ENCODE results near the gene GRIK3.
"Not testable (repeated sequence)": the region's sequence is repeated elsewhere in the genome, so short reads cannot be mapped to it uniquely, and the experiment has no call there.

Gene GRIK3

DNA sequence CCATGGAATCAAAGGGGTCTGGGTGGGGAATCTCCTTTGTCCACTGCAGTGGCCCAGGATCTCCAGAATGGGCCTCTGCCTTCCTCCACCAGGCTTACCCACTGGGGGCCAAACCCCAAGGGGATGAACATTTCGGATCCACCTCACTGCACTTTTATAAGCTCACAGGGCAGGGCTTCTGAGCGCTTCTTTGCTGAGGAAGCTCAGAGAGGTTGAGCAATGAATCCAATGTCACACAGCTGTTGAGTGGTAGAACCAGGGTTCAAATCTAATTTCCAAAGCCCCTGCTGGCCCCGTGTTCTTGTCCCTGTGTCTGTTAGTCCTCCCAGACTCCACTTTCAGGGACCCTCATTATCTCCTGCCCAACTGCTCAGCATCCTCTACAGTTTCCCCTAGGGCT, 250.8 kb downstream of the GRIK3 start:
- no peak for DNase-seq (ENCODE audit: low read depth)

DNA sequence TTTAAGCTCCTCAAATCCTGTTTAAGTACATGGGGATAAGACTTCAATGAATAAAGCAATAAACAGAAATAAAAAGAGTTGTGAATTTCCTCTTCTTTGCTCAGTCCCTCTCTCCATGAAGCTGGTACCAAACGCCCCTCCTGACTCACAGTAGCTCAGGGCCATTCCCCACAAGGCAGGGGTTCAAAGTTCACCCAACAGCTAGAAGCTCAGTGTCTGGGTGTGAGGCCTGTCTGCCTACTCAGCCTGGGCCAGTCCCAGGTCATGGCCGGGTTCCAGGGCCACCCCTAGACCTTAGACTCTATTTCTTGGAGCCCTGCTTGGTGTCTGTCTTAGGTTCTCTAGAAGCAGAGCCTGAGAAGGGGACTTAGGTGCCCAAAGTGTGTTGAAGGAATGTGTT, 251.5 kb downstream of the GRIK3 start:
- no peak for DNase-seq (ENCODE audit: low read depth)

DNA sequence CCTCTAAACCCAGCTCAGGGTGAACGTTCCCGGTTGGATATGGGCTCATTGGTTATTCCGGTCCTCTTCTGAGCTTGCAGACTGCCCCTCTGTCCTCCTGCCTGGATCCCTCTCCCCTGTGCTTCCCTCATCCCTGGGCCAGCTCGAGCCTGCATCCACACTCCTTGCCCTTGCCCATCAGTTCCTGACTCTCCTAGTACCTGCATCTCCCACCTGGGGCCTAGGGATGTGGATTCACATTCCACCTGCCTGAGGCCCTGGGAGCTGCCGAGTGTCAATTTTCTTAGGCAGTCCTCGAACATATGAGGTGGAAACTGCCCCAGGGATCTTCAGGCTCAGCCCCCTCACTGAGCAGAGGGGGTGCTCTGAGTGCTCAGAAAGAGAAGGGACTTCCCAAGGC, 252.2 kb downstream of the GRIK3 start:
- no peak for DNase-seq (ENCODE audit: low read depth)

DNA sequence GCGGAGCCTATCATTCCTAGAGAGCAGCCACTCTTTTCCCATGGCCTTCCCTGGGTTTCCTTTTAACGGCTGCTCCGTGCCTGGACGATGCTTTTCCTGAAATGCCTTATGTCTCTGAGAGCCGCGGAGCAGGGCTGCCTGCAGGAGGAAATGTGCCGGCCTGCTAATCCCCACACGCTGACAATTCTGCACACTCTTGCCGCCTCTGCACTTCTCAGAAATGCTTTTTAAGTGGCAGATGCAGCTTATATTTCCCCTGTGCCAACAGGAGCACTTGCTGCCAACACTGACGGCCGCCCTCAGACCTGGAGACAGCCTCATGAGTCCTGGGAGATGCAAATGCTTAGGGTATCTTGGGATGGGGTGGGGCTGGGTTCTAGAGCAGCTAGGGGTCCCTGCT, 253.2 kb downstream of the GRIK3 start:
- DNase-seq (ENCODE audit: low read depth), result no peak

DNA sequence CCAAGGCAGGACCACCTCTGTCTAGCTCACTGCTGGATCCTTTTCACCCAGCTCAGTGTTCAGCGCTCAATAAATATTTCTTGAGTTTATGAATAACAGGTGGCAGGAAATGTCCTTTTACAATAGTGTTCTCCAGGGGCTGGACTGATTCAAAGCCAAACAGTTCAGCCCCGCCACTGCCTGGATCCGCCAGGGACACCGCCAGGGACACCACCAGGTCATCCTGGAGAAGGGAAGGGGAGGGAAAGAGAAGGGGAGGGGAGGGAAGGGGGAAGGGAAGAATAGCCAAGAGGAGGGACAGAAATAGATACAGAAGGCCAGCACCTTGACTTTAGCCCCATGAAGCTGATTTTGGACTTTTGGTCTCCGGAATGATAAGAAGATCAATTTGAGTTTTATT, 255.6 kb downstream of the GRIK3 start:
- no peak for DNase-seq (ENCODE audit: low read depth)

DNA sequence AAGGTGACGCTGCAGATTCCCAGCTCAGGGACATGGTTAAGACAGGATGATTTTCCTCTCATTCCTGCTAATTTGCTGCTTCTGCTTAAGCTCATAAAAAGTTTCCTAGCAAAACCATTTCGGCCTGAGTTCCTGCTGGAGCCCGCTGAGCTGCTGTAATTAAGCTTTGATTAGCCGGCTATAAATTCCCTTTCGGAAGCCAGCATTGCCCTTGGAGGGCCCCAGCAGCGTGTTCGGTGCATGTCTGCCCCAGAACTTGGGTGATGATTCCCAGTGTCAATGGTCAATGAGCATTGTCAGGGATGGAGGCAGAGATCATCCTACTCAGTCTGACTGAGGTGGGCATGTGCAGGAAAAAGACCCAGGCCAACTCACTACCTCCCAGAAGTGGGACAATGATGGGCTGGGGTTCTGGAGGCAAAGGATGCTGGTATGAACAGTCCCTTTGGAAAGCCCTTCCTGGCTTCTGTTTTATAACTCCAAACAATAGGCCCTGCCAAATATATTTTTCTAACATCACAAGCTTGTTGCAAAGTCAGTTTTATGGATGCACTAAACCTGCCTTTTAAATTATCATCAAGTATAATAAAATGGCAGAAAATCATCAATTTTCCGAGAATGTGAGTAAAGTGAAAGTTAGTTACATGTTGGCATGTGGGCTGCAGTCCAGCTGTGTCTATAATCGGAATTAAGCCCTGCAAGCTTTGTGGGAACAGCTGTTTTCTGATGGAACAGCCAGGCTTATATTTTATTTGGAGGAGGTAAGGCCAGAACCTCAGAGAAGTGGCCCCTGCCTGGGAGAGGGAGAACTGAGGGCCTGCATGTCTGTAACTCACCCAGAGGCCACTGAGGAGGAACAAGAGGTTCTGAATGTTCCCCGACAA, 257.1 kb downstream of the GRIK3 start:
- no peak for DNase-seq (ENCODE audit: low read depth)

DNA sequence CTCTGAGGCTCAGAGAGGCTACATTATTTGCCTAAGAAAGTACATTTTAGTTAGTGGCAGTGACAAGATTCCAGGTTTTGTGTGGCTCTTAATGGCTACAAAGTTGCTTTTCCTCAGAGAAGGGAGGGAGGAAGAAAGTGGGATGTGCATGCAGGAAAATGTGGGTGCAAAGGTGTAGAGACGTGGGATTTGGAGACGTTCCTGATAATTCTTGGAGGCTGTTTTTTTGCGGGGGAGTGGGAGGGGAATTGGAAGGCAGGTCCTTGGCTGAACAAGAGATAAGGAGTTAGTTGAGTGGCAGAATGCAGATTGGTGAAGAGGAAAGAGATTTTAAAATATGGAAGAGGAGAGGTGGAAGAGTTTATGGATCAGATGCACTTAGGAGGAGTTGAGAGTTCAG, 258.1 kb downstream of the GRIK3 start:
- no peak for DNase-seq (ENCODE audit: low read depth)

DNA sequence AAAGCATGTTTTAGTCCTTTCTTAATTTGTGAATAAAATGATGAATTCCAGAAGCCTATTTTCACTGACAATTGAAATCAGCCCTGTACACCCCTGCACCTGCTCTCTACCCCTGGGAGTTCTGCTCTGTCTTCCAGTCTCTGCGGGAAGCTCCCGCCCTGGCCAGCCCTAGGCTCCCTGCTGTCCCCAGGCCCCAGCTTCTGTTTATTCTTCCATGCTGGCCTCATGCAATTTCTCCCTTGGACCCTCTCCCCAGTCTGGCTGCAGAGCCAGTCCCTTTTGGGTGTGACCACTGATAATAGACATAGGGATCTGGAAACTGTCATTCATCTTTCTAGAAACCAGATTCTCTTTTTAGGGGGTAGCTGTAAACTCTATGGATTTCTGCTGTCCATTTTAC, 258.6 kb downstream of the GRIK3 start:
- no peak for DNase-seq (ENCODE audit: low read depth)

DNA sequence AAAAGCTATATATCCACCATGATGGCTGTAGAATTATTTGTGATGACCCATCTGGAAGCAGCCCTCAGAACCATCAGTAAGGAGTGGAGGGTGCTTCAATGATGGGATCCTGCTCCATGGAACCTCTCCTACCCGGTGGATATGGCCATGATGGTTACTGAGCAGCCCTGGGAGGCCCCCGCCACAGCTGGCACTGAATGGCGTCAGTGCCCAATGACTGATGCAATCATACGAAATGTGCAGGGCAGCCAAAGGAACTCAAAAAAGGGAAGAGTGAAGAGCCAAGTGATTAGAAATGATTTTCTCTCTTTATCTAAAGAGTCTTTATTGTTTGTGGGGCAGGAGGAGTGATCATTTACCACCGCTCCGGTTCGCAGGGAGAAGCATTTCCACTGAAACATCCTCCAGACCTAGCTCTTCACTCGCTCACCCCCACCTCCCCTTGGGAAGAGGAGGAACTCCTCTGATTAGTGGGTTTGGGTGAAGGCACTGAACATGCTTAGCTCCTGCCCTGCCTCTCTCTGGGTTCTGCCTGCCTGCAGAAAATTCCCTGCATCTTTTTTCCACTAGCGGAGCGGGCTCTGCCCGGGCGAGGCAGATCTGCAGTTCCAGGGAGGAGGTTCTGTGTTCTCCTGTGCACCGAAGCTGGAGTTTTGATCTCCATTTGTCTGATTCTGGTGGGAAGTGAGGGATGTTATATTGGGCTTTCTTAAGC, 260.3 kb downstream of the GRIK3 start:
- DNase-seq (ENCODE audit: low read depth), result no peak

DNA sequence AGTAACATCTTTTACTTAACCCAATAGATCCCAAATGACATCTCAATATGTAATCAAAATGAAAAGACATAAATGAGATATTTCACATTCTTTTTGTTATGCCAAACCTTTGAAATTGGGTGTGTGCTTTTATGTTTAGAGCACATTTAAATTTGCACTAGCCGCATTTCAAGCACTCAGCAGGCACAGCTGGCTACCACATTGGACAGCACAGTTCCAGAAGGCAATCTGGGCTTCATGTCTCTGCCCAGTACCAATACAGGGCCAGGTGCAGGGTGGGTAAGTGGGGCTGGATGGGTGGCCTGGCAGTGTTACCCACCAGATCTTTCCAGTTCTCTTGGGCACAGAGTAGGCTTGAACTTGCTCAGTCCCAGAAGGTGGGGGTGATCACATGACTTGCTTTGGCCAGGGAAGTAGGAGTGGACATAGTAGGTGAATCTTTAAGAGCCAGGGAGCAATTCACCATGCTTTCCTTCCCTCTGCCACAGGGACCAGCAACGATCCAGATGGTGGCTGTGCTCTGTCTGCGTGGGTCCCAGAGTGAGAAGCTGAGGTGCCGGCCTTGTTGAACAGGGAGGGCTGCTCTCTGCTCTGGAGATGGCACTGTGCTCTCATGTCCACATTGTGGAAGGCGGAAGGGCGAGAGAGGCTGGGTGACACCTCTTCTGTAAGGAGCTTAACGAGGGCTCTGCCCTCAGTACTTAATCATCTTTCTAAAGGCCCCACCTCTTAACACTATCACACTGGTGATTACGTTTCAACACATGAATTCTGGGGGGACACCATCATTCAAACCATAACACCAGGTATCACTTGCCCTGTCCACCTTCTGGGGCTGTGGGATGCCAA, 261.4 kb downstream of the GRIK3 start:
- DNase-seq (ENCODE audit: low read depth), result no peak

DNA sequence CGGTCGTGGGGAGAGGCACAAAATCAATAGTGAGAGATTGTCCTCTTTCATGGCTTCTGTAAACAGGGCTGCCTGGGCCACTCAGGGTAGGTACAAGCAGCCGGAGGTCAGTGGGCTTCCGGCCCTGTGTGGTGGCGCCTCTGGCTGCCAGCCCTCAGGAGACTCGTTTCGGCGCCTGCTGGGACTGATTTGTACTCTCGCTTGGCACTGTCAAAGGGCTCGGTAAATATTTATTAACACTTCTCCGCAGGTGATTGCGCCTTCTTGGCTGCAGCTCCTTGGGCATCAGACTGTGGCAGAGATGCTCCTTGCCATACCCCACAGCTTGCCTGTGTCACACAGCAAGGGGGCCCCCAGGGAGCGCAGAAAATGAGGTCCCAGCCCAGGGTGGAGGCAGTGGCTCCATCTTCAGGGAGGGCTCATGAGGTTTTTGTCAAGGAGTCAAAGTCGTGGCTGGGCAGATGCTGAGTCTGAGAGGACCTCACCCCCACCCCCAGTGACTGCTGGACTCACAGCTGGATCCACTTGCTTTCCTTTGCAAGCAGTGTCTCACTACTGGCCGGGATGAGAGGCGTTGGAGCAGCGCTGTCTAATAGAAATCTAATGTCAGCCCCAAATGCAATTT, 262.5 kb downstream of the GRIK3 start:
- no peak for DNase-seq (ENCODE audit: low read depth)

DNA sequence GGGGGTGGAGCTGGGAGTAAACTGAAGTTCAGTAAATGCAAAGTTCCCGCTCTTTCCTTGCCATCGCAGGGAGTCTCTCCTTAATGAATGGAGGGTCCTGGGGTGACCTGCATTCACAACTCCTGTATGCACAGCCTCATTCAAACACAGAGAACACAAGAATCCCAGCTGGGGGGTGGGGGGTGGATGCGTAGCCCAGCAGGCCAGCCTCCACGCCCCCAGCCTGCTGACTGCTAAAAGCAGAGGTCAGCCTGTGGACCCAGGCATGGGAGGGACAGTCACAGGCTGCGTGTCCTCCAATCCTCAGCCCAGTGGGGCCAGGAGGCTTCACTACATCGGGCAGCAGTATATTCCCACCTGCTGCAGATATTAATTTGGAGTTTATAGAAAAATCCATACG, 263.1 kb downstream of the GRIK3 start:
- DNase-seq (ENCODE audit: low read depth), result no peak

DNA sequence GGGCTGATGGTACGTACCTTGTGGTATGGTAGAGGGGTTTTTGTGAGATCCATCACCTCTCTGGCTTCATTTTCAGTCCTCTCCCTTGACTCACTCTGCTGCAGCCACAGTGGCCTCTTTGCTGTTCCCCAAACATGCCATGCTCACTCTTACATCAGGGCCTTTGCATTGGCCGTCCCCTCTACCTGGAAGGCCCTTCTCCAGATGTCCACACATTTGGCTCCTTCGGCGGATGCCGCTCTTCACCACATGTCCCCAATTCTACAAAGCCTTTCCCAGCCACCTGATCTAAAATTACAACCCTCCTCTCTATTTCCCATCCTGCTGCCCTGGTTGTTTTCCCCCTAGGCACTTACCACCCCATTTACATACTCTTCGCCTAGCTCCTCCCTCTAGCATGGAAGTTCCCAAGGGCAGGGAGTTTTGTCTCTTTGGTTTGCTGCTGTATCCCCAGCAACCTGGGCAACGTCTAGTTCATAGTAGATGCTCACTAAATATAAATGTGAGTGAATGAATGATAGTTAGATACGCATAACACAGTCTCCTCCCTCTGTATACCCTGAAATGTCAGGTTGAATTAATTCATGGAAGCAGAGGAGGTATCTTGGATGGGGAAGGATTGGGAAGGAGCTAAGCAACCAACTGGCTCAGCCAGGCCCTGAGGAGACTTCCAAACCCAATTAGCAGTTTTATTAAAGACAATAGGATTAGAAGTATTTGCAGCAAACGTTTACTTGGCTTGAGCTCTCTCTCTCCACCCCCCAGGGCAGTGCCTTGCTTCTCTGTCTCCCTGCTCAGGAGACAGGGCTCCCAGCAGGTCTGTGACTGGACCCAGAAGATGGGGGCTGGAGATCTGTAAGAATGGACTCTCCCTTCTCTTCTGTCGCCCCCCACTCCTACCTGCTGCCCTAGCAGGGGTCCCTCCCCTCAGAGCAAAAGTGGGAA, 264.2 kb downstream of the GRIK3 start:
- no peak for DNase-seq (ENCODE audit: low read depth)

DNA sequence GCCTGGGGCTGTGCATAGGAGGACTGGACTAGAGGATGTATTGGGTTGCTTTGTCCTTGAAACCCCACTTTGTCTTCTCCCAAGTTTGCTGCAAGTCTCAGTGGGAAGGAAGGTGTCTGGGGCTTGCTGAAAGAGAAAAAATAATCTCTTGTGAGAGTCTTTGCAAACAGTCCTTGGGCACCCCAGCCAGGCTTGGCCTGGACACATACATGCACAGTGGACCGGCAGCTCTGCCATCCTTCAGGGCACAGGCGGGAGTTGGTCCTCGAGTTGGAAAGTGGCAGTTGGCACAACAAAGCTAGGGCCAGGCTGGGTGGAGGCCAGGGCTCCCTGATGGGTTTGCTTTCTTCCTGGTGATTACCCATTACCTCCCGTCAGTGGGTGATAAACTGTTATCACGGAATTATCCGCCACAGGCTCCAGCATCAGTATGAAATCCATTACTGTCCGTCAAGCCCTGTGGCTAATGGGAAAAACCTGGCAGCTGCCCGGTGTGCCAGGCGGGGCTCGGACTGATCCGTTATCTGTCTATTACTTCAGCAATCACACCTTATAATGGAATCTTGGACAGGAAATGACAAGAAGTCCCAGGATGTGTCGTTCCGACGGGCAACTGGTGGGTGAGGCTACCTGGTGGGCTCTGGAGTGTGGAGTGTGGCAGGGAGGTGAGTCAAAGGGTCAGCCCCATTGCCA, 265.7 kb downstream of the GRIK3 start:
- no peak for DNase-seq (ENCODE audit: low read depth)

DNA sequence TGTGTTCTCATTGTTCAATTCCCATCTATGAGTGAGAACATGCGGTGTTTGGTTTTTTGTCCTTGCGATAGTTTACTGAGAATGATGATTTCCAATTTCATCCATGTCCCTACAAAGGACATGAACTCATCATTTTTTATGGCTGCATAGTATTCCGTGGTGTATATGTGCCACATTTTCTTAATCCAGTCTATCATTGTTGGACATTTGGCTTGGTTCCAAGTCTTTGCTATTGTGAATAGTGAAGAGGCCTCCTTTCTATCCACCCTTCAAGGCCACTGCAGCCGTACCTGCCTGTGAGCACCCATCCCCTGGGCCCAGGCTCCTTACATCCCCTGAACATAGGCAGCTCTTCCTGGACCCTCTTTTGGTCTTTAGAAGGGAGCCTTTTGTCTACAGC, 266.9 kb downstream of the GRIK3 start:
- DNase-seq (ENCODE audit: low read depth), result not testable (repeated sequence)

DNA sequence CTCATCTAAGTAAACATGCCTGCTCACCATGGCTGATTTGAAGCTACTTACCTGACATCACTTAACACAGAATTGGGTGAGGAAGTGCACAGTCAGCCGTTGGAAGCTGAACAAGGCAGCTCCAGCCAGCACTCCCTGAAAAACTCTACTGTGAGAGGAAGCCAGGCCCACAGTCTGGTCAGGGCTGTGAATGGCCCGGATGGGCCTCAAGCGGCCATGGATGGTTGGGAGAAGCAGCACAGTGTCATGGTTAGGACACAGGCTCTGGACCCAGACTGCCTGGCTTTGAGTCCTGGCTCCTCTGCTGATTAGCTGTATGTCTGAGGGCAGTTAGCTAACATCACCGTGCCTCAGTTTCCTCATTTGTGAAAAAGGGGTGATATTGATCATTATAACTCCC, 267.8 kb downstream of the GRIK3 start:
- DNase-seq (ENCODE audit: low read depth), result no peak

DNA sequence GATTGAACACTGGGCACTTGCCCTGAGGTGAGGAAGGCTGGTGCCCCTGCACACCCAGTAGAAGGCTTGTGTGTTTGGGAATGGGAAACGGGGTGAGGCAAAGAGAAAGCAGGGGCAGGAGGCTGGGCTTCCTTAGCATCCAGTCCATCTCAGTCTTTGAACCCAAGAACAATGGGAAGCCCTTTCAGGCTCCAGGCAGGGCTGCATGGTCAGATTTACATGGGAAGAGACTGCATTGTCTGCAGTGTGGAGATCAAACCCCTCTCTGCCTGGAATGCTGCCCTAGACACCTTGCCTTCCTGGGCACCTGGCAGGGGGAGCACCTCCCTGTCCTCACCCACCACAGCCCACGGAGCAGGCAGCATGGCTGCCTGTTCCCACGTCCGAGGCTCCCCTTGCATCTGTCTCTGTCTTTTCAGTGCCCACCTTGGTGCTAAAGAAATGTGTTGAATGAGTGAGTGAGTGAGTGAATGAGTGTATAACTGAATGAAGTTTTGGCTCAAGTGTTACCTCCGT, 268.5 kb downstream of the GRIK3 start:
- no peak for DNase-seq (ENCODE audit: low read depth)

DNA sequence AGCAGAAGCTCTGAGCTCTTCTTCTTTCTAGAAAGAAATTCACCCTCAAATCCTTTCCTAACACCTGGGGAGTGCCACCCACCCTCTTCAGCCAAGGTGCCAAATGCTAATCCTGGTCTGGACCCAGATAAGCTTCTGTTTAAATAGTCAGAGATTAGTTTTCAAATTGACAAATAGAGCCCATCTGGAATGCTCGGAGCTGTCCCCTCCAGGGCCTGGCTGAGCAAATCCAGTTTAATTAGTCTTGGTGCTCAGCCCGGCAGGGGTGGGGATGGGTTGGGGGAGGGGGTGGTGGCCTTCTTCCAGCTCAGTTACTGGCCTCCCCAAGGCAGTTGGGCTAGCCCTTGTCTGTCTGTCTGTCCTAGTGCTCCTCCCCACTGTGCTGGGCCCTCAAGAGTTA, 269.5 kb downstream of the GRIK3 start:
- DNase-seq (ENCODE audit: low read depth), result no peak

DNA sequence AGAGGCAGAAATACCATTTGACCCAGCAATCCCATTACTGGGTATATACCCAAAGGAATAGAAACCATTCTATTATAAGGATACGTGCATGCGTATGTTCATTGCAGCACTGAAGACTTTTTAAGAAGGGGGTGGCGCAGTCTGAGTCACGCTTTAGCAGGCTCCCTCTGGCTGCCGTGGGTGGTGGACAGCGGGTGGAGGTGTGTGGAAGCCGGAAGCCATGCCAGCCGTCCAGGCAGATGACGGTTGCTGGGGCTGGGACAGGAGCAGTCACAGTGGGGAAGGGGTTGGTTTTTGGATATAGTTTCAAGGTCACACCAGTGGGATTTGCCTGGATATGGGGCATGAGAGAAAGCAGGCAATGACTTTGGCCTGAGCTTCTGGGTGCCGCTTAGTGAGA, 270.5 kb downstream of the GRIK3 start:
- no peak for DNase-seq (ENCODE audit: low read depth)

DNA sequence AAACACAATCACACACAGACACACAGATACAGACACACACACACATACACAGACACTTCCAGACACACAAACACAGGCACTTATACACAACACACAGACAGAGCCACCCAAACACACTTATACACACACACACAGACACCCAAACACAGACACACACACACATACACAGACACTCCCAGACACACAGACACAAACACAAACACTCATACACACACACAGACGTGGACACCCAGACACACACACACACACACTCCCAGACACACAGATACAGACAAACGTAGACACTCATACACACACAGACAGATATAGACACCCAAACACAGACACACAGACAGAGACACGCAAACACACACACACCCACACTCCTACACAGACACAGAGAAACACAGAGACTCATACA, 272.1 kb downstream of the GRIK3 start:
- DNase-seq (ENCODE audit: low read depth), result no peak
